Fibroblast of pulmonary artery (primary cell): Measurements from ENCODE around the gene DOCK10.

Experiments used
- DNase-seq: peaks from one replicate; pipeline ENCODE4 v3.0.0-alpha.2; 2010; ENCODE audit warnings: low read depth
- H3K4me3 ChIP-seq: replicated peaks from 2 replicates; pipeline ENCODE4 v1.5.1; 2011; ENCODE audit warnings: low read depth, mild to moderate bottlenecking, control low read depth, low read length, moderate library complexity
- CTCF ChIP-seq: IDR thresholded peaks from 2 replicates; pipeline ENCODE4 v1.5.1; 2011; ENCODE audit warnings: mild to moderate bottlenecking, control low read depth, low read length, inconsistent platforms; ENCODE audit errors: missing control alignments

The DOCK10 gene

DNA sequence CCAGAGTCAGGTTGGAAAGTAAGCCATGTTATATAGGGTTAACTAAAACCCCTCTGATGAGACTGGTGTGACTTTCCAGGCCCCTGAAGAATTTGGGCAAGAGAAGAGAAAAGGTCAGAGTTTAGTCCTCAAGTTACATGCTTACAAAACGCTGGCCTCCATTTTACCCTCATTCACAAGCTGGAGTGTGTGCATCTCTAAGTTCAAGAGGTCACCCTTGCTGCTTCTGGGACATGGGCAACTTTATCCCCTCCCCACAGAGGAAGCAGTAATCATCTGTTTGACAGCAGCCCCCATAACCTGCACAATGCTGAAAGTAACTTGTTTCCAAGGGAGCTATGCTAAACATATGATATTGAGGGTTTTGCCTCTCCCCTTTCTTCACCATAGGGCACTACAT is 240.9 kb downstream of the DOCK10 start:
- no peak for TF ChIP-seq CTCF
- no peak overlapping the region for H3K4me3 ChIP-seq
- DNase-seq = no peak

DNA sequence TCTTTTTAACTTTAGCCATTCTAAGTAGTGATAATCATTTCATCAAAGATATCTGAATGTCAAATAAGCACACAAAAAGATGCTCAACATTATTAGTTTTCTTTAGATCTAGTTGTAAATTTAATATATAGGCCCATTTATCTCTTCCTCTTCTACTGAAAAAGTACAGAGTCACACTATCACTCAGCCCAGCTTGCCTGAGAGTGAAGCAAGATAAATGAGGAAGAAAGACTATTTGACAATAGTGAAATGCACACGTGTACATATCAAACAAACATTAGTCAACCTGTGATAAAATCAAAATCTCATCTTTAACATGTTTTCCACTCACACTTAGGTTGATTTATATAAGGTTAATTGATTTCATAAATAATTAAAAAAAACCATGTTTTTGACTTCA is 242.6 kb downstream of the DOCK10 start:
- no peak for DNase-seq
- TF ChIP-seq CTCF = no peak
- no peak overlapping the region for H3K4me3 ChIP-seq

DNA sequence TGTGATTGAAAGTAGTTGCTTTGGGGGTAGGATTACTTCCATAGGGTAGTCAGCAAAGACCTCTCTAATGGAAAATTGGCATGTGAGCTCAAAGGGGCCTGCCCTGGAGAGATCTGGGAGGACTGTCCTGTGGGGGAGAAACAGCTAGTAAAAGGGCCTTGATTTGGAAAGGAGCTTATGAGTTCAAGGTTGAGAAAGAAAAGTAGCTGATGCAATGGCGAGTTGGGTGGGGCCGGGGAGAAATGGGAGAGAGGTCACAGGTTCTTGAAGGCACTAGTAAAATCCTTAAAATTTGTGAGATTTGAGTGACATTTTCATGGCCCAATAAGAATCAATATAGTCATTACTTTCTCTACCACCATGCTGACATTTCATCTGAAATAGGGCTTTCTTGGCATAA is 244.1 kb downstream of the DOCK10 start:
- TF ChIP-seq CTCF = no peak
- no peak for DNase-seq
- no peak overlapping the region for H3K4me3 ChIP-seq

DNA sequence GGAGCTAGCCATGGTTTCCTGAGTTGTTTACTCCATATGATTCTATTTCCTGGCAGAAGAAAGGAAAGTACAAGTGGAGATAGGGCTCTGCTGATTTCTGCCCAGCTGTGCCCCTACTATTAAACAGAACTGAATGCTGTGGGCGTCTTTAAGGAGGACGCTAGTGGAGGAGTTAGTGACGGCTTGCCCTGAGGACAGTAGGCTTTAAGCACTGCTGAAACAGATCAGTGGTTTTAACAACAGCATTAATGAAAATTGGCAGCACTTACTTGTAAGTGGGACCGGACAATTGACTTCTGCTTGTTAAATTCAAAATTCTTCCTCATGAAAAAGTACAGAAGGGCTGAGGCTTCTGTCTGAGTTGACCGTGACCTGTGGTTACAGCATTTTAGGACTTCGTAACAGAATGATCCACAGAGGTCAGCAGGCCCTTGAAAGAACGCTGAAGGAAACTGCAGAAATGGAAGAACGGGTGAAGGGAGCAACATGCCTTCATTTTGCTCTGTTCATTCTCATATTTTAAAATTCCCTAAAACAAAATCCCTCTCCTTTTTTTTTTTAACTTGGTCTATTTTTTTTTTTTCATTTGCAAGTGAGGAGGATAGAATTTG is 245.5 kb downstream of the DOCK10 start:
- no peak for TF ChIP-seq CTCF
- H3K4me3 ChIP-seq = no peak overlapping the region
- DNase-seq = no peak

DNA sequence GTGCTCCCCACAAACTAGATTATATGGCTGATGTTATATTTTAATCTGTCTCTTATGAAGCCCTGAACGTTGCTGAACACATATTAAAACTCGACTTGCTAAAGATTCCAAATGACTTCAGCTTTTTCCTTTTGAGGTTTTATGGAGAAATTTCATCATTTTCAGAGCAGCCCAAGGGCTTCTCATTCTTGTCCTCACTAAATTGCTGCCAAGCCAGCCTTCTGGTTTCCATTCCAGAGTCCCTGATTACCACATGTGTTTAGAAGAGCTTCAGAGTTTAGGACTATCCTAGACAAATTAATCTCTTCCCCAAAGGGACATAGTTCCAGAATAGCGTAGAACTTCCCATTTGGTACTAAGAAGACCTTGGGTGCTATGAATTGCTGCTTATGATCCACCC is 248.3 kb downstream of the DOCK10 start:
- TF ChIP-seq CTCF = no peak
- H3K4me3 ChIP-seq = no peak overlapping the region
- DNase-seq = peak; percentile 47

DNA sequence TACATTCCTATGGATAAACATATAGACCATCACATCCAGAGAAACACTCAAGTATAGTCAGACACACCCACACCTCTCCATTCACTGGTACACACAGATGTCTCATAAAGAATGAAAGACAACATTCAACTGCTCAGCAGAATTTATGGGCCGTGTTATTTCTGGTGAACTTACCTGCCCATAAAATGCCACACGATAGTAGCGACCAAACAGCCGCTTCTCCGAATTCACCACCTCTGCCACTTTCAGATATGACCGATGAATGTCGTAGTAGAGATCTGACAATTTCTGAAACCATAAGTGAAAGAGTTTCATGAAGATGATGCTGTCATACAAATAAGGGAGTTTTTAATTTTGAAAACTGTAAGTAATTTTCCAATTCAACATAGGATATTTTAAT is 255.4 kb downstream of the DOCK10 start:
- DNase-seq = no peak
- H3K4me3 ChIP-seq = no peak overlapping the region
- no peak for TF ChIP-seq CTCF

GRCh38 chr2:224781400-224781799 is 260.9 kb downstream of the DOCK10 start:
- H3K4me3 ChIP-seq = no peak overlapping the region
- DNase-seq = no peak
- TF ChIP-seq CTCF = no peak
